Activated CD8-positive, alpha-beta memory T cell treated with anti-CD3 and anti-CD28 coated beads, Interleukin-2, amount 50 U/mL, for 24 hours (primary cell): ENCODE data around the gene DRD4.
"Not testable (repeated sequence)": the region's sequence is repeated elsewhere in the genome, so short reads cannot be mapped to it uniquely, and the experiment has no call there.

Experiments
- DNase-seq: peaks from one replicate; pipeline ENCODE4 v3.0.0-alpha.2; 2020; ENCODE audit errors: extremely low read depth

The DRD4 gene

GRCh38 chr11:679271-680207 lies 42.5 kb downstream of the DRD4 start:
- no peak for DNase-seq

GRCh38 chr11:680476-680875 lies 43.4 kb downstream of the DRD4 start:
- no peak for DNase-seq

DNA sequence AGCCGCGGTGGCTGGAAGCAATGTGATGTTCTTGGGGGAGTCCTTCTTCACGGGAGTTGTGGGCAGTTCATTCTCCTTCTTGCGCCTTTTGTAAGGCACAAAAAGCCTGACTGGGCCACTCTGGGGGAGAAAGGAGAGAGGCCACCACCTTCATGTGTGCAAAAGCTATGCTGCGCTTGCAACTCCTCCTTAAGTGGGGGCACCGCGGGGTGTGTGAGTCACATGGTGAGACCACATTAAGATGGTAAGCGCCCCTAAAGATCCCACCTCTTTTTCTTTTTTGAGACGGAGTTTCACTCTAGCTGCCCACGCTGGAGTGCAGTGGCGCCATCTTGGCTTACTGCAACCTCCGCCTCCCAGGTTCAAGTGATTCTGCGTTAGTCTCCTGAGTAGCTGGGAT lies 43.9 kb downstream of the DRD4 start:
- DNase-seq: no peak

DNA sequence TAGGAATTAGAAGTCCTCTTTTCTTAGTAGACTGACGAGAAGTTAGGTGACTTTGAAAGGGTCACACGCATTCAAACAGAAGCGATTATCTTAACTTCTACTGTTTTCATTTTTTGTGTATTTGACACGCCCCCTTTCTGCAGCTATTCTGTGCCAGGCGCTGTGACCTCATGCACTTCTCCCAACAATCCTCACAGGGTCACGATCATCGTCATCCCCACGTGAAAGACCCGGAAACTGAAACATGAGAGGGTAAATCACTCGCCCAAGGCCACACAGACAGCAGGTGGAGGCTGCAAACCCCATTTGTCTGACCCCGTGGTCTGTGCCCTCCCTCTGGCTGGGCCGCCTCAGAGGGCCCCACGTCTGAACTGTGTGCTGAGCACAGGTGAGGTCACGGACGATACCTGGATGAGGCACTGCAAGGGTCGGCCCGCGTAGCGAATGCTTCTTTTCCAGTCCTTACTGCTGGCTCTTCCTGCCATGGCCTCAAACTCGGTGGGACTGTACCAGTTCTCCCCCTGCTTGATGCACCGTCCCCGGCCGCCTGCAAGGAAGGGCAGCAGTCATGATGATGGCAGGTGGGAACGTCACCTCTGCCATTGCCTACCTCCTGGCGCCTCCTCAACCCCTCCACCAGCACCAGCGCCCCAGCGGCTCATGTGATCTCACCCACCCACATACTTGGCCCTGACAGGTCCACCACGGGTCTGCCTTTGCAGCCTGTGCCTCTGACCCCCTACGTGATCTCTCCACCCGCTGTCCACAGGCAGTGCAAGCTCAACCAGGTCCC lies 49.6 kb downstream of the DRD4 start:
- DNase-seq: no peak

- no peak for DNase-seq
Measured at GRCh38 chr11:687751-688150, 50.7 kb downstream of the DRD4 start.

- DNase-seq: no peak
Measured at GRCh38 chr11:688681-689080, 51.6 kb downstream of the DRD4 start.

DNA sequence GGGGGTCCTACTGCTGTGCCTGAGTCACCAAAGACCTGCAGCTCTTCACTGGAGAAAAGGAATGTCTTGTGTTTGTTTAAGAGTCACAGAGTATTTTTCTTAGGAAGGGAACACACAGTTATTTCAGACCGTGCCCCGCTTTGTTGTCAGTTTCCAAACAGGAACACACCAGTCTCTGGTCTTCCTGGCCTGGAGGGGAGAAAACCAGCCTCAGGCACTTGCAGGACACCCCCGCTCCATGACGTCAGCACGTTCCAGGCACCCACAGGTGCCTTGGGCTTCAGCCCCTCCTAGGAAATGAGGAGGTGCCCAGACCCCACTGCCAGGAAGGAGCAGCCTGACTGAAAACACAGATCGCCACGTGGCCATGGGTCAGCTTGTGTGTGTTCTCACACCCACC lies 52.6 kb downstream of the DRD4 start:
- DNase-seq: no peak

DNA sequence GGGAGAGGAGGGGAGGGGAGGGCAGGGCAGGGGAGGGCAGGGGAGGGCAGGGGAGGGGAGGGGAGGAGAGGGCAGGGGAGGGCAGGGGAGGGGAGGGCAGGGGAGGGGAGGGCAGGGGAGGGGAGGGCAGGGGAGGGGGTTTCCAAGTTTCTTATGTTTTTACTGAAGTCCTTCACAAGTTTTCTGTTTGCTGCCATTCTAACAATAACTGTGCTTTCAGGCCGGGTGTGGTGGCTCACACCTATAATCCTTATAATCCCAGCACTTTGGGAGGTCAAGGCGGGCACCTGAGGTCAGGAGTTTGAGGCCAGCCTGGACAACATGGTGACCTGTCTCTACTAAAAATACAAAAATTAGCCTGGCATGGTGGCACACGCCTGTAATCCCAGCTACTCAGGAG lies 53.2 kb downstream of the DRD4 start:
- DNase-seq: not testable (repeated sequence)
